ENCODE results near the gene ITGB7.

The ITGB7 gene

DNA sequence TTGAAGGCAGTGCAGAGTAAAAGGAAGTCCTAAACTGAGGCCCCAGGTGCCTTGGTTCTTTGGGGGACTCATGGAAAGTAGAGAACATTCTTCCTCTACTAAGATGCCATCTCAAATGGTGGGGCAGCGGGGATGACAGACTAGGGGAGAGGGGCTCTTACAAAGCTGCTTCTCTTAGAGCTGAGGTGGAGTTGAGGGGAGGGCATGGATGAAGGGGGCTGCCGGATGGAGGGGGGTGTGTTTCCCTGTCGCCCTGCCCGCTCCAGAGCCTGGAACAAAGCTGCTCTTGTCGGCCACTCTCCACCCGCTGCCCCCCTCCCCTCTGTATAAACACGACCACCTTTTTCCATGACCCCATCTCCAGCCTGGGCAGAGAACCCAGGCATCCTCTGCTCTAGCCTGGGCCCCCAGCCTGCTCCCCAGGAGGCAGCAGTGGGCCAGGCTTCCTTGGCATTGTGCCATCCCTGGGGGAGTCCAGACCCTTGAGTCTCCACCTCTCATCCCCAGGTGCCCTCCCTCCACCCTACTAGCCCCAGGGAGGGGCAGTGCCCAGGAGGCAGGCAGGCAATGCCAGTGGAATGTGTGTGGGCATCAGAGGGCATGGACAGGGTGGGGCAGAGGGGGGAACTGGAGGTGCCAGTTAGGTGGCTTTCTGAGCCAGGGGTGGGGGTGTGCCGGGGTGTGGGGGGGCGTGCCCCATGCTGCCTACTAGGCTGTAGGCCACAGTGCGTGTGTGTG lies 23.2 kb upstream of the ITGB7 start:
- TF ChIP-seq, protein P1, sequence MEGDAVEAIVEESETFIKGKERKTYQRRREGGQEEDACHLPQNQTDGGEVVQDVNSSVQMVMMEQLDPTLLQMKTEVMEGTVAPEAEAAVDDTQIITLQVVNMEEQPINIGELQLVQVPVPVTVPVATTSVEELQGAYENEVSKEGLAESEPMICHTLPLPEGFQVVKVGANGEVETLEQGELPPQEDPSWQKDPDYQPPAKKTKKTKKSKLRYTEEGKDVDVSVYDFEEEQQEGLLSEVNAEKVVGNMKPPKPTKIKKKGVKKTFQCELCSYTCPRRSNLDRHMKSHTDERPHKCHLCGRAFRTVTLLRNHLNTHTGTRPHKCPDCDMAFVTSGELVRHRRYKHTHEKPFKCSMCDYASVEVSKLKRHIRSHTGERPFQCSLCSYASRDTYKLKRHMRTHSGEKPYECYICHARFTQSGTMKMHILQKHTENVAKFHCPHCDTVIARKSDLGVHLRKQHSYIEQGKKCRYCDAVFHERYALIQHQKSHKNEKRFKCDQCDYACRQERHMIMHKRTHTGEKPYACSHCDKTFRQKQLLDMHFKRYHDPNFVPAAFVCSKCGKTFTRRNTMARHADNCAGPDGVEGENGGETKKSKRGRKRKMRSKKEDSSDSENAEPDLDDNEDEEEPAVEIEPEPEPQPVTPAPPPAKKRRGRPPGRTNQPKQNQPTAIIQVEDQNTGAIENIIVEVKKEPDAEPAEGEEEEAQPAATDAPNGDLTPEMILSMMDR (IDR thresholded peaks at IDR 0.05): no peak
- Histone ChIP-seq H3K4me3 (peak overlapping the region; percentile 89), H3K27ac (peak overlapping the region; percentile 60 to 95)
- peak; percentile 62 for DNase-seq (ENCODE audit: low spot score)

DNA sequence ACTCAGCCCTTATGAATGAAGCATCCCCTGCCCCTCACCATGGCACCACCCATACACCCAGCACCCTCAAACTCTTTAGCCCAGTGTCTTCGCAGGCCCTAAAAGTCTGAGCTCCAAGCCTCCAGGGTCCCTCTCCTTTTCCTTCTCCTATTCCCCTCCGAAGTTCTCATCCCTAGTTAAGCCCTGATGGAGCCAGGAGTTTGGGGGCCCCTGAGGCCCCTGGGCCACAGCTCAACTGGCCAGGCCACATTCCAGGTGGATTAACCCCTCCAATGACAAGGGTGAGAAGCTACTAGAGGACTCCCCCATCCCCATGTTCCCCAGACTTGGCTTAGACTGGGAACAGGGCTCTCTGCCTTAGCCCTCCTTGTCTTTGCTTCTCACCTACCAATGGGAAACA lies 22.4 kb upstream of the ITGB7 start:
- Histone ChIP-seq H3K27ac (peak overlapping the region; percentile 19 to 95), H3K4me3 (peak overlapping the region; percentile 89)
- TF ChIP-seq, protein P1 (IDR thresholded peaks at IDR 0.05): no peak
- DNase-seq (ENCODE audit: low spot score): no peak

DNA sequence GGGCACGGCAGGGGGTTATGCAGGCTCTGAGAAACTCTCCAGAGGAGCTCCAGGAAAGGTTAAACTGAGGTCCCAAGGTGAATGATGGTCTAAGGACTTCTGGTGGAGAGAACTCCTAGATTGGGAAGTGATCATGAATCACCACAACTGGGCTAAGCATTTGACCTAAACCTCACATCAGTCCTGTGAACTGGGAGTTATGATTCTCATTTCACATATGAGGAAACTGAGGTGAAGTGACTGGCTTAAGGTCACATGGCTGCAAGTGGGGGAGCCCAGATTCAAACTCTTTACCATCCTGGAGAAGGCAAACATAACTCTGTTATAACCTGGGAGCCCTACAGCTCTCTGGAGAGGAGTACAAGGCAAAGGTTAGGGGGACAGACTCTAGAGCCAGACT lies 20.8 kb upstream of the ITGB7 start:
- Histone ChIP-seq H3K4me3 (no peak overlapping the region), H3K27ac (peak overlapping the region in 1 of 2 donors; percentile 2)
- no peak for DNase-seq (ENCODE audit: low spot score)
- TF ChIP-seq, protein P1 (IDR thresholded peaks at IDR 0.05): no peak

DNA sequence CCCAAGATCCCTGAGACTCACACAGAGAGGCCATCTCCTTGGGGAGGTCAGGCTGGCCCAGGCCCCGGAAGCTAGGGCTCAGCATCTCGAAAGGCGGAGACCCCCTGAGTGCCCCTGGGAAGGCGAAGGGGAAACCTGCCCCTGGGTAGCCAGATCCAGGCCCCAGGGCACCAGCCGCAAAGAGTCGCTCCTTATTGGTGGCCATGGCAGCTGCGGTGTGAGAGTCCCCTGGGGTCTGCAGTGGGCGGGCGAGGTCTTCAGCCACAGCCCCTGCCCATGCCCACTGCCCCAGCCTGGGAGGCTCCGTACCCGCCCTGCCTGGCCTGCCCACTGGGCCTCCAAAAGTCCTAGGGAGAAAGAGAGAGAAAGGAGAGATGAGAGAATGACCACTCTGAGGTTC lies 20.3 kb upstream of the ITGB7 start:
- no peak for DNase-seq (ENCODE audit: low spot score)

DNA sequence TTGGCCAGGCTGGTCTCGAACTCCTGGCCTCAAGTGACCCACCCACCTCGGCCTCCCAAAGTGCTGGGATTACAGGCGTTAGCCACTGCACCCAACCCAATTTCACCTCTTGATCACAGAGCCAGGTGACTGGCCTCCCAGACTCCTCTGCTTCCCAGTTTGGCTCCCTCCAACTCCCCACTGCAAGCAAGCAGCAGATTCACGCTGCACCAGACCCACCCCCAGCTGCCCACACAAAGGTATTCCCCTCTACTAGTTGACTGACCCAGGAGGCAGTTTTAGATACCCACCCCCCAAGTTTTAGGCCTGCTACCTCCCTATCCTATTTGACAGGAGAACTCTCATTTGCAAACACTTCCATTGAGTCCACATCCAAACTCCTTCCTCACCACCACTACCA lies 19.8 kb upstream of the ITGB7 start:
- Histone ChIP-seq H3K27ac (no peak overlapping the region), H3K4me3 (no peak overlapping the region)
- TF ChIP-seq, protein P1 (IDR thresholded peaks at IDR 0.05): no peak
- no peak for DNase-seq (ENCODE audit: low spot score)

More for the DNA sequence above, 20.3 kb upstream of the ITGB7 start:
- H3K27ac ChIP-seq: peak overlapping the region in 1 of 2 donors; percentile 2
- no peak overlapping the region for H3K4me3 ChIP-seq
- TF ChIP-seq, protein P1 (IDR thresholded peaks at IDR 0.05): no peak

DNA sequence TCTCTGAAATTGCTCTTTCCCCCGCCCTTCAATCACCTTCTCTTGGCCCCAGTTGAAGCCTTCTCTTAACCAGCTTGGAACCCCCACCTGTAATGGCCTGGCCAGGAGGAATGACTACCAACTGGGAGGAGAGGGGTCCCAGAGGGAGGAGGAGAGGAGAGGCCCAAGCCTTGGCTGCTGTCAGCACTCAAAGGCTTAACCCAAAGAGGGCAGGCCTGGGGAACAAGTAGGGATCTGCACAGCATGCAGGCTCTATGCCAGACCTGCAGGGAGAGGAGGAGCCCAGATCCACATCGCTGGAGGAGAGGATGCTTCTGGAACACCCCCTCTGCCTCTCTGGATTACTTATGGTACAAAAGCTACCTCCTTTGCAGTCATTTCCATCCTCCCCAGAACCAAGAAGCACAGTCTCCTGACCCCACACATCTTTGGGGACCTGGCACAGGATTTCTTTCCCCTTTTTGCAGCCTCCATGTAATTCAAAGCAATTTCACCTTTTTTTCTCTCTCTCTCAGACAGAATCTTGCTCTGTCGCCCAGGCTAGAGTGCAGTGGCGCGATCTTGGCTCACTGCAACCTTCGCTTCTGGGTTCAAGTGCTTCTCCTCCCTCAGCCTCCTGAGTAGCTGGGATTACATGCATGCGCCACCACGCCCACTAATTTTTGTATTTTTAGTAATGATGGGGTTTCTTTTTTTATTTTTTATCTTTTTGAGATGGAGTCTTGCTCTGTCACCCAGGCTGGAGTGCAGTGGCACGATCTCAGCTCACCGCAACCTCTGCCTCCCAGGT lies 18.8 kb upstream of the ITGB7 start:
- TF ChIP-seq, protein P1 (IDR thresholded peaks at IDR 0.05): no peak
- DNase-seq (ENCODE audit: low spot score): no peak
- no peak overlapping the region for H3K4me3 ChIP-seq
- H3K27ac ChIP-seq: peak overlapping the region in 1 of 2 donors; percentile 93
